AG09319 (cell line): ENCODE data around the gene SEMA4A.

Experiments
- DNase-seq: peaks from one replicate; pipeline ENCODE4 v3.0.0-alpha.2; 2010; ENCODE audit warnings: low read depth; ENCODE audit errors: extremely low read depth
- CTCF ChIP-seq: IDR thresholded peaks from 2 replicates; pipeline ENCODE4 v1.5.1; 2011; ENCODE audit warnings: low read depth, mild to moderate bottlenecking, inconsistent platforms, low read length, moderate library complexity

SEMA4A gene

GRCh38 chr1:156204686-156205085 is 51.3 kb downstream of the SEMA4A start:
- no peak for DNase-seq
- TF ChIP-seq CTCF = no peak

GRCh38 chr1:156211243-156211642 is 57.9 kb downstream of the SEMA4A start:
- DNase-seq = no peak
- TF ChIP-seq CTCF = no peak

- TF ChIP-seq CTCF = no peak
- DNase-seq = no peak
Observed at GRCh38 chr1:156212130-156212529, 58.7 kb downstream of the SEMA4A start.

- peak; percentile 87 for DNase-seq
- no peak for TF ChIP-seq CTCF
Observed at GRCh38 chr1:156212833-156213643, 59.7 kb downstream of the SEMA4A start, which contains the start of gene PMF1. Gene PMF1 (plus strand): TSS chr1:156213007. CDS start chr1:156213016, 9 bp downstream.

GRCh38 chr1:156213644-156213966 is 60.2 kb downstream of the SEMA4A start:
- DNase-seq = no peak
- no peak for TF ChIP-seq CTCF

GRCh38 chr1:156214024-156214748 is 60.8 kb downstream of the SEMA4A start:
- DNase-seq = no peak
- TF ChIP-seq CTCF = no peak

GRCh38 chr1:156216361-156217086 is 63.1 kb downstream of the SEMA4A start:
- DNase-seq = peak; percentile 34
